WTC11 (cell line): ENCODE data around the gene MMP26. TPM values are rescaled to one million over a fixed set of nuclear protein-coding genes. Genes with fewer than 3 reads are reported as not detected.
"Not testable (repeated sequence)": the region's sequence is repeated elsewhere in the genome, so short reads cannot be mapped to it uniquely, and the experiment has no call there.

ENCODE experiments used
- ATAC-seq: fragments of 200-7000 bp; cut with Tn5 transposase; 2 replicates; pipeline ENCODE4 v1.10.0; 2021; ENCODE audit warnings: mild to moderate bottlenecking, moderate library complexity
- CTCF ChIA-PET: fragments of 300-600 bp; sonication (Branson Sonifier 250); formaldehyde crosslinking; loops from one replicate; lab custom pipeline; 2021; ENCODE audit warnings: antibody characterized with exemption; lab: Charles Lee
- POLR2A ChIA-PET: fragments of 350-600 bp; sonication (Branson Sonifier 250); formaldehyde crosslinking; loops from one replicate; lab custom pipeline; 2021; ENCODE audit warnings: antibody characterized with exemption; lab: Charles Lee
- DNase-seq: peaks from one replicate; pipeline ENCODE4 v3.0.0; 2021; ENCODE audit warnings: low spot score
- H3K27ac Mint-ChIP-seq: 2 replicates; pipeline ENCODE4 v1.8.0; 2021; ENCODE audit warnings: mixed read lengths
- H3K27me3 Mint-ChIP-seq: 2 replicates; pipeline ENCODE4 v1.8.0; 2021; ENCODE audit warnings: low read depth, mild to moderate bottlenecking, moderate library complexity, mixed read lengths
- H3K36me3 Mint-ChIP-seq: 2 replicates; pipeline ENCODE4 v1.8.0; 2021; ENCODE audit warnings: mixed read lengths
- H3K4me1 Mint-ChIP-seq: 2 replicates; pipeline ENCODE4 v1.8.0; 2022; ENCODE audit warnings: mixed read lengths
- H3K4me3 Mint-ChIP-seq: 2 replicates; pipeline ENCODE4 v1.8.0; 2021; ENCODE audit warnings: mild to moderate bottlenecking, moderate library complexity, mixed read lengths
- H3K9me3 Mint-ChIP-seq: 2 replicates; pipeline ENCODE4 v1.8.0; 2021; ENCODE audit warnings: mixed read lengths
- CBFB ChIP-seq: sonication (generic); formaldehyde crosslinking; IDR thresholded peaks from 2 replicates; pipeline ENCODE4 v1.8.1; 2022; ENCODE audit warnings: mild to moderate bottlenecking, low read depth, missing genetic modification reagents
- FOXK1 ChIP-seq: sonication (generic); formaldehyde crosslinking; IDR thresholded peaks from 2 replicates; pipeline ENCODE4 v1.8.0; 2022; ENCODE audit warnings: mild to moderate bottlenecking, moderate library complexity, missing genetic modification reagents
- FOXP1 ChIP-seq: sonication (generic); formaldehyde crosslinking; IDR thresholded peaks from 2 replicates; pipeline ENCODE4 v1.8.0; 2022; ENCODE audit warnings: missing genetic modification reagents, mild to moderate bottlenecking, moderate library complexity, borderline replicate concordance
- JAZF1 ChIP-seq: fragments of 250-450 bp; sonication (Bioruptor Pico); IDR thresholded peaks from 2 replicates; pipeline ENCODE4 v1.9.0; 2021; ENCODE audit warnings: moderate library complexity, mild to moderate bottlenecking, inconsistent platforms
- JUN ChIP-seq: sonication (generic); formaldehyde crosslinking; IDR thresholded peaks from 2 replicates; pipeline ENCODE4 v1.8.0; 2023; ENCODE audit warnings: mild to moderate bottlenecking, missing genetic modification reagents
- MXD4 ChIP-seq: fragments of 250-450 bp; sonication (Bioruptor Pico); IDR thresholded peaks from 2 replicates; pipeline ENCODE4 v1.8.0; 2021; ENCODE audit warnings: mild to moderate bottlenecking, moderate library complexity, borderline replicate concordance
- ZNF121 ChIP-seq: sonication (generic); formaldehyde crosslinking; IDR thresholded peaks from 2 replicates; pipeline ENCODE4 v1.8.0; 2023; ENCODE audit warnings: missing genetic modification reagents
- total RNA-seq: library from RNA; stranded (reverse); gene quantifications from 3 replicates; pipeline ENCODE4 v1.2.3, GENCODE V29; 2021
- TF ChIP-seq, protein P1 (sequence below): sonication (generic); formaldehyde crosslinking; IDR thresholded peaks from 2 replicates; pipeline ENCODE4 v1.8.0; 2022; ENCODE audit warnings: mild to moderate bottlenecking, missing genetic modification reagents
- TF ChIP-seq, protein P2 (sequence below): sonication (generic); formaldehyde crosslinking; IDR thresholded peaks from 2 replicates; pipeline ENCODE4 v1.8.0; 2023; ENCODE audit warnings: mild to moderate bottlenecking, missing genetic modification reagents
- TF ChIP-seq, protein P3 (sequence below): fragments of 200-600 bp; IDR thresholded peaks from 2 replicates; pipeline ENCODE4 v1.8.0; 2022; ENCODE audit warnings: antibody characterized with exemption
- TF ChIP-seq, protein P4 (sequence below): sonication (generic); formaldehyde crosslinking; IDR thresholded peaks from 2 replicates; pipeline ENCODE4 v1.8.1; 2023; ENCODE audit warnings: mild to moderate bottlenecking, moderate library complexity, missing genetic modification reagents

MMP26 gene
- total RNA-seq, 1 experiment from 2014 or later: not detected

DNA sequence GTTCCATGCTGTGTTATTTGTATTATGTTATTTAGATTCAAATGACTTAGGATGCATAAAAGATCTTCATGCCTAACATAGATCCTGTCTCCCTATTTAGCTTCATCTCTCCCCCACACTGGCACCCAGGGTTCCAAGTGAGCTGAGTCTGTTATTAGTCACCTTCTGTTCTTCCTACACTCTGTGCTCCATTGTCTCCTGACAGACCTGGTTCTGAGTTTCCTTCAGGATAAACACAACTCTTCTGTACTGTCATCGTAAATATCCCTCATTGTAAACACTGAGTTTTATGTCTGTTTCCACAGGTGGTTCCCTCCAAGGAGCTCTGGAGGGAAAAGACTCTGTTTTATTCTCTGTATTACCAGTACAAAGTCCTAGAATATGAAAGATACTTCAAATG, 8.7 kb downstream of the MMP26 start (continued):
- TF ChIP-seq, protein P1, sequence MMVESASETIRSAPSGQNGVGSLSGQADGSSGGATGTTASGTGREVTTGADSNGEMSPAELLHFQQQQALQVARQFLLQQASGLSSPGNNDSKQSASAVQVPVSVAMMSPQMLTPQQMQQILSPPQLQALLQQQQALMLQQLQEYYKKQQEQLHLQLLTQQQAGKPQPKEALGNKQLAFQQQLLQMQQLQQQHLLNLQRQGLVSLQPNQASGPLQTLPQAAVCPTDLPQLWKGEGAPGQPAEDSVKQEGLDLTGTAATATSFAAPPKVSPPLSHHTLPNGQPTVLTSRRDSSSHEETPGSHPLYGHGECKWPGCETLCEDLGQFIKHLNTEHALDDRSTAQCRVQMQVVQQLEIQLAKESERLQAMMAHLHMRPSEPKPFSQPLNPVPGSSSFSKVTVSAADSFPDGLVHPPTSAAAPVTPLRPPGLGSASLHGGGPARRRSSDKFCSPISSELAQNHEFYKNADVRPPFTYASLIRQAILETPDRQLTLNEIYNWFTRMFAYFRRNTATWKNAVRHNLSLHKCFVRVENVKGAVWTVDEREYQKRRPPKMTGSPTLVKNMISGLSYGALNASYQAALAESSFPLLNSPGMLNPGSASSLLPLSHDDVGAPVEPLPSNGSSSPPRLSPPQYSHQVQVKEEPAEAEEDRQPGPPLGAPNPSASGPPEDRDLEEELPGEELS (CRISPR knock-in tag): no peak
- TF ChIP-seq, protein P2, sequence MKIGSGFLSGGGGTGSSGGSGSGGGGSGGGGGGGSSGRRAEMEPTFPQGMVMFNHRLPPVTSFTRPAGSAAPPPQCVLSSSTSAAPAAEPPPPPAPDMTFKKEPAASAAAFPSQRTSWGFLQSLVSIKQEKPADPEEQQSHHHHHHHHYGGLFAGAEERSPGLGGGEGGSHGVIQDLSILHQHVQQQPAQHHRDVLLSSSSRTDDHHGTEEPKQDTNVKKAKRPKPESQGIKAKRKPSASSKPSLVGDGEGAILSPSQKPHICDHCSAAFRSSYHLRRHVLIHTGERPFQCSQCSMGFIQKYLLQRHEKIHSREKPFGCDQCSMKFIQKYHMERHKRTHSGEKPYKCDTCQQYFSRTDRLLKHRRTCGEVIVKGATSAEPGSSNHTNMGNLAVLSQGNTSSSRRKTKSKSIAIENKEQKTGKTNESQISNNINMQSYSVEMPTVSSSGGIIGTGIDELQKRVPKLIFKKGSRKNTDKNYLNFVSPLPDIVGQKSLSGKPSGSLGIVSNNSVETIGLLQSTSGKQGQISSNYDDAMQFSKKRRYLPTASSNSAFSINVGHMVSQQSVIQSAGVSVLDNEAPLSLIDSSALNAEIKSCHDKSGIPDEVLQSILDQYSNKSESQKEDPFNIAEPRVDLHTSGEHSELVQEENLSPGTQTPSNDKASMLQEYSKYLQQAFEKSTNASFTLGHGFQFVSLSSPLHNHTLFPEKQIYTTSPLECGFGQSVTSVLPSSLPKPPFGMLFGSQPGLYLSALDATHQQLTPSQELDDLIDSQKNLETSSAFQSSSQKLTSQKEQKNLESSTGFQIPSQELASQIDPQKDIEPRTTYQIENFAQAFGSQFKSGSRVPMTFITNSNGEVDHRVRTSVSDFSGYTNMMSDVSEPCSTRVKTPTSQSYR (CRISPR knock-in tag): no peak
- TF ChIP-seq CBFB (CRISPR knock-in tag) (no peak), ZNF121 (no peak), MXD4 (no peak)
- TF ChIP-seq, all 79 proteins: peak for 0

DNA sequence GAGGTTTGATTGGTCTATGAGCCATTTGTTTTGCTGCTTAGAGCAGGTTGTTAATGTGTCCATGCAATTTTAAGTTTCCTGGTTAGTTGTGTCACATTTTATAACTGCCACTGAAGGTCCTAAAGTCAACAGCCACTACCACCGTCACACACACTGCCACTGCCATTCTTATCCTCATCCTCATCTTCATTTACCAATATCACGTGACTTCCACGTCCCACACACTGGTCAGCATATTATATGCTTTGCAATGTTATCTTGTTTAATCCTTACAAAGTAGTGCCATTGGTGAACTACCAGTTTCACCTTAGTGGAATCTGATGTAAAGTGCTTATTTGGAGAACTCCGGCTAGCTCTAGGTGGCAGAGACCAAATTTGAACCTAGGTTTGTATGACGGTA, 9.7 kb downstream of the MMP26 start:
- Mint-ChIP-seq H3K9me3 (peaks cover 7% of the 10 kb centered on the region; the same call in 1 of the 2 replicates), H3K27ac (no peak overlapping the region), H3K4me1 (peaks cover 30% of the 10 kb centered on the region), H3K4me3 (no peak overlapping the region)
- CTCF ChIA-PET: interaction anchor here (3.5 kb wide), 1 partner anchor 8 kb away, joined by 27 read pairs; no protein-coding TSS in a partner anchor
- no peak for DNase-seq
- TF ChIP-seq, protein P3, sequence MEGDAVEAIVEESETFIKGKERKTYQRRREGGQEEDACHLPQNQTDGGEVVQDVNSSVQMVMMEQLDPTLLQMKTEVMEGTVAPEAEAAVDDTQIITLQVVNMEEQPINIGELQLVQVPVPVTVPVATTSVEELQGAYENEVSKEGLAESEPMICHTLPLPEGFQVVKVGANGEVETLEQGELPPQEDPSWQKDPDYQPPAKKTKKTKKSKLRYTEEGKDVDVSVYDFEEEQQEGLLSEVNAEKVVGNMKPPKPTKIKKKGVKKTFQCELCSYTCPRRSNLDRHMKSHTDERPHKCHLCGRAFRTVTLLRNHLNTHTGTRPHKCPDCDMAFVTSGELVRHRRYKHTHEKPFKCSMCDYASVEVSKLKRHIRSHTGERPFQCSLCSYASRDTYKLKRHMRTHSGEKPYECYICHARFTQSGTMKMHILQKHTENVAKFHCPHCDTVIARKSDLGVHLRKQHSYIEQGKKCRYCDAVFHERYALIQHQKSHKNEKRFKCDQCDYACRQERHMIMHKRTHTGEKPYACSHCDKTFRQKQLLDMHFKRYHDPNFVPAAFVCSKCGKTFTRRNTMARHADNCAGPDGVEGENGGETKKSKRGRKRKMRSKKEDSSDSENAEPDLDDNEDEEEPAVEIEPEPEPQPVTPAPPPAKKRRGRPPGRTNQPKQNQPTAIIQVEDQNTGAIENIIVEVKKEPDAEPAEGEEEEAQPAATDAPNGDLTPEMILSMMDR: no peak
- TF ChIP-seq FOXK1 (no peak), FOXP1 (CRISPR knock-in tag) (no peak), JUN (CRISPR knock-in tag) (no peak), JAZF1 (no peak)
- TF ChIP-seq, protein P4, sequence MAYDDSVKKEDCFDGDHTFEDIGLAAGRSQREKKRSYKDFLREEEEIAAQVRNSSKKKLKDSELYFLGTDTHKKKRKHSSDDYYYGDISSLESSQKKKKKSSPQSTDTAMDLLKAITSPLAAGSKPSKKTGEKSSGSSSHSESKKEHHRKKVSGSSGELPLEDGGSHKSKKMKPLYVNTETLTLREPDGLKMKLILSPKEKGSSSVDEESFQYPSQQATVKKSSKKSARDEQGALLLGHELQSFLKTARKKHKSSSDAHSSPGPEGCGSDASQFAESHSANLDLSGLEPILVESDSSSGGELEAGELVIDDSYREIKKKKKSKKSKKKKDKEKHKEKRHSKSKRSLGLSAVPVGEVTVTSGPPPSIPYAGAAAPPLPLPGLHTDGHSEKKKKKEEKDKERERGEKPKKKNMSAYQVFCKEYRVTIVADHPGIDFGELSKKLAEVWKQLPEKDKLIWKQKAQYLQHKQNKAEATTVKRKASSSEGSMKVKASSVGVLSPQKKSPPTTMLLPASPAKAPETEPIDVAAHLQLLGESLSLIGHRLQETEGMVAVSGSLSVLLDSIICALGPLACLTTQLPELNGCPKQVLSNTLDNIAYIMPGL (CRISPR knock-in tag): no peak
- TF ChIP-seq, all 79 proteins: peak for 0
- Mint-ChIP-seq H3K27me3 (no peaks in the 10 kb centered on the region), H3K36me3 (no peaks in the 10 kb centered on the region)
- ATAC-seq: no peak
- POLR2A ChIA-PET: no interaction called here

DNA sequence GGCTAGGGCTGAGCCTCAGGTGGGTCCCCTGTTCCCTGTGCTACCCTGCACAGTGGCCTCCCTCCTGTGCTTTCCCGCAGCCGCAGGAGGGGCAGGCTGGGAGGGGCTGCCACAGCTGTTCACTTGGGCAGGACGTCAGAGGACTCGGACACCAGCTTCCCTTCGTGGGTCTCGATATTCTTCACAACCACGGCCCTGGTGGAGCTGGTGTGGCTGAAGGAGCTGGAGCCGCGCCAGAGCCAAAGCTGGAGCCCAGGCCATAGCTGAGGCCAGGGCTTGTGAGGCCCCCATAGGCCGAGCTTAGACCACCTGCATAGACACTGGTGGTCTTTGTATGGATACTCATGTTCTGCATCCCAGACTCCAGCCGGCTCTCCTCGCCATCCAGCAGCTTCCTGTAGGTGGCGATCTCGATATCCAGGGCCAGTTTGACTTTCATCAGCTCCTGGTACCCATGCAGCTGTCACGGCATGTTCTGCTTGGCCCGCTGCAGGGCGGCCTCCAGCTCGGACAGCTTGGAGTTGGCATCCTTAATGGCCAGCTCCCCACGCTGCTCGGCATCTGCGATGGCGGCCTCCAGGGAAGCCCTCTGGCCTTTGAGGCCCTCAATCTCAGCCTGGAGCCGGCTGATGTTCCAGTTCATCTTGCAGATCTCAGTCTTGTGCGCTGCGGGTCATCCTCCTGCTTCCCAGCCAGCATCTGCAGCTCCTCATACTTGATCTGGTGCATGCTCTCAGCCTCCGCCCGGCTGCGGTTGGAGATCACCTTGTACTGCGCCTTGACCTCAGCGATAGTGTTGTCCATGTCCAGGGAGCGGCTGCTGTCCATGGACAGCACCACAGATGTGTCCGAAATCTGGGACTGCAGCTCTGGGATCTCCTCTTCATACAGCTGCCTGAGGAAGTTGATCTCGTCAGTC, 18.3 kb downstream of the MMP26 start:
- H3K36me3 Mint-ChIP-seq: not testable (repeated sequence)

More for the DNA sequence above, 18.3 kb downstream of the MMP26 start:
- Mint-ChIP-seq H3K9me3 (peaks cover 11% of the 10 kb centered on the region; the same call in 1 of the 2 replicates), H3K4me1 (peaks cover 23% of the 10 kb centered on the region)
- H3K27ac Mint-ChIP-seq, H3K4me3 Mint-ChIP-seq, POLR2A ChIA-PET, H3K27me3 Mint-ChIP-seq, ATAC-seq: not testable (repeated sequence)
- TF ChIP-seq, protein P3: peak; percentile 44; the same call in 1 of the 2 replicates
- peak; percentile 74 for DNase-seq
- CTCF ChIA-PET: interaction anchor here (0.7 to 2.7 kb wide), 16 partner anchors 9 to 1024 kb away, joined by 3 to 27 read pairs (median 6); partner anchors contain the start of genes MMP26 and OR51D1
